Measurements from ENCODE around the gene CST9. TPM values are rescaled to one million over a fixed set of nuclear protein-coding genes. Genes with fewer than 3 reads are reported as not detected.

CST9 gene
- not detected for polyA plus RNA-seq (2012; ENCODE audit: low read depth, missing spikeins)

DNA sequence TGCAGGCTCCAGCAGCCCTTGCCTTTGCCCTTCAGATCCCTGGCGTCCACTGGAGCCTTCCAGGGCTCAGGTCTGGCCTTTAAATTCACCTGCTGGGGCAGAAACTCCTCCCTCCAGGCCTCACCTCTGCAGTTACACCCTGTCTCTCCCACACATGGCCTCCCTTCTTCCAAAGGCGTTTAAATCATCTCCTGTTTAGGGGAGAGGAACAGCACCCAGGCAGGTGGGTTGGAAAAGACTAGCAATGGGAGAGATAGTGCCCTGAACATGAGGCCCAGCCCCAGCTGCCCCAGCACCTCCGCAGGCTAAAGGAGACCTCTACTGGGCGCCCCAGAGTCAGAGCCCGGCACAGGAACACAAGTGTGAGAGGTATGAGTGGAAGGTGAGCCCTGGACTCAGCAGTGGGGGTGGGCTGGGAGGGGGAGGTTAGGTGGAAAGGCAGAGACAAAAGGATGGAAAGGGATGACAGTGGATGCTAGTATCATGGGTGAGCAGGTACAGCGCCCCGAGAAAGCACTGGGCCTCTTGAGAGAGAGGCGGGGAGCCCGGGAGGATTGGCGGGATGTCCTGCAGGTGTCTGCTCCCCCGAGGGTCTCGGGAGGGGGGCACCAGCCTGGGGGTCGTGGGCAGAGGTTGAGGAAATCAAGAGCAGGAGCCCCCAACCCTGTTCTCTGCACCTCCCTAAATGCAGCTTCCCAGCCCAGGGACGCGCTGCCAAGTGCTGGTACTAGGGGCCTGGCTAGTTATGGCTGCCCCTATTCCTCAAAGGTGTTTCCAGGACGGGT, at the start of gene CST9:
CST9 (minus strand) TSS at position 51 of the 785 bp plus-strand sequence. CDS start 53 bp downstream, outside the sequence.
- no peak for DNase-seq (ENCODE audit: insufficient read length, low spot score)
- no peak for TF ChIP-seq SPI1 (IDR thresholded peaks at IDR 0.05; ENCODE audit: low read depth, low read length)
- no peak for TF ChIP-seq POU2F2 (IDR thresholded peaks at IDR 0.05; ENCODE audit: low read depth, low read length)
- TF ChIP-seq TAF1 (IDR thresholded peaks at IDR 0.05; ENCODE audit: low read depth, low read length): no peak
- no peak for TF ChIP-seq PAX5 (IDR thresholded peaks at IDR 0.05; ENCODE audit: insufficient read depth, low read length, severe bottlenecking)
- no peak for TF ChIP-seq POLR2AphosphoS5 (IDR thresholded peaks at IDR 0.05; ENCODE audit: low read depth, low read length)
- no peak for TF ChIP-seq POLR2A (IDR thresholded peaks at IDR 0.05; ENCODE audit: low read depth, low read length)
- FAIRE-seq: no peak

DNA sequence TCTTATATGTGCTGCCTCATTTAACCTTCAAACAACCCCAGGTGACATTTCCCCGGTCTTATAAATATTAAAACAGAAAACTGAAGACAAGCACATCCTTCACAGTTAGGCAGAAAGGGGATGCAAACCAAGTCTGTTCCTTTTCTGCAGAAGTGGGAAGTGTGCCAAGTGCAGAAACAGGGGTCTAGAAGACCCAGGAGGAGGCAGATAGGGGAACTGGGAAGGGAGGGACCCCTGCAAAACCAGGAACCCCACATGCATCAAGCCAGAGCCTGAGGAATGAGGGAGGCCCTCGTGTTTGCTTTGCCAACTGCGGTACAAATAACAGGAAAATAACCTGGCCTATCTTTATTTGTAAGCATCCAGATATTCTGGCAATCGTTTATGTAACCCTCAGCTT, 49.0 kb upstream of the CST9 start:
- FAIRE-seq (no peak), DNase-seq (ENCODE audit: insufficient read length, low spot score) (no peak)
- no peak for TF ChIP-seq POU2F2 (IDR thresholded peaks at IDR 0.05; ENCODE audit: low read depth, low read length)
- no peak for TF ChIP-seq PAX5 (IDR thresholded peaks at IDR 0.05; ENCODE audit: insufficient read depth, low read length, severe bottlenecking)
- TF ChIP-seq POLR2A (IDR thresholded peaks at IDR 0.05; ENCODE audit: low read depth, low read length): no peak
- no peak for TF ChIP-seq SPI1 (IDR thresholded peaks at IDR 0.05; ENCODE audit: low read depth, low read length)
- TF ChIP-seq TAF1 (IDR thresholded peaks at IDR 0.05; ENCODE audit: low read depth, low read length): no peak
- no peak for TF ChIP-seq POLR2AphosphoS5 (IDR thresholded peaks at IDR 0.05; ENCODE audit: low read depth, low read length)

GRCh38 chr20:23654000-23654399, 48.3 kb upstream of the CST9 start:
- FAIRE-seq: peak; percentile 28
- TF ChIP-seq TAF1 (IDR thresholded peaks at IDR 0.05; ENCODE audit: low read depth, low read length) (no peak), PAX5 (IDR thresholded peaks at IDR 0.05; ENCODE audit: insufficient read depth, low read length, severe bottlenecking) (no peak), POLR2AphosphoS5 (IDR thresholded peaks at IDR 0.05; ENCODE audit: low read depth, low read length) (no peak), POU2F2 (IDR thresholded peaks at IDR 0.05; ENCODE audit: low read depth, low read length) (no peak), SPI1 (IDR thresholded peaks at IDR 0.05; ENCODE audit: low read depth, low read length) (no peak), POLR2A (IDR thresholded peaks at IDR 0.05; ENCODE audit: low read depth, low read length) (no peak)
- no peak for DNase-seq (ENCODE audit: insufficient read length, low spot score)

DNA sequence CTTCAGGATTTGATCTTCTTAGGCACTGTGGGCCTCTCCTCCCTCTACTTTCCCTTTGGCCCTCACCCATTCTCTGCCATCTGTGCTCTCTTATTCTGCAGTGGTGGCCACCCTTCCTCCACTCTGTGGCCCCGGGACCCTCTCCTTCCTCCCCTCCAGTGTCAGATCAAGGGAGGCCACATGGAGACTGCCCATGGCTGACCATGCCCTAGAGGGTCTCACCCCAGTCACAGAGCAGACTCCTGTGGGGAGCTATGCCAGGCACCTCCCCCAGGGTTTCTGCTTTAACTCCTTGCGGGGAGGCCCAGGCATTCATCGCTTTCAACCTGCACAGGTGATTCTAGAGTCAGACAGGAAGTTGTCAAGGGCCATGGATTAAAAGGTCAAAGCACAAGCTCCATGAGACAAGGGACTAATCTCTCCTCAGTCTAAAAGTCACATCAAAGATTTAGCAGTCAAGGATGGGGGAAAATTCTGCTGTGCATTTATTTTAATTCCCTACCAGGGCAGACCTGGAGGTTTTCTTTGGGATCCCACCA, 47.8 kb upstream of the CST9 start:
- FAIRE-seq: no peak
- TF ChIP-seq TAF1 (IDR thresholded peaks at IDR 0.05; ENCODE audit: low read depth, low read length): no peak
- no peak for TF ChIP-seq SPI1 (IDR thresholded peaks at IDR 0.05; ENCODE audit: low read depth, low read length)
- no peak for TF ChIP-seq POLR2A (IDR thresholded peaks at IDR 0.05; ENCODE audit: low read depth, low read length)
- TF ChIP-seq POU2F2 (IDR thresholded peaks at IDR 0.05; ENCODE audit: low read depth, low read length): no peak
- no peak for TF ChIP-seq POLR2AphosphoS5 (IDR thresholded peaks at IDR 0.05; ENCODE audit: low read depth, low read length)
- TF ChIP-seq PAX5 (IDR thresholded peaks at IDR 0.05; ENCODE audit: insufficient read depth, low read length, severe bottlenecking): no peak

DNA sequence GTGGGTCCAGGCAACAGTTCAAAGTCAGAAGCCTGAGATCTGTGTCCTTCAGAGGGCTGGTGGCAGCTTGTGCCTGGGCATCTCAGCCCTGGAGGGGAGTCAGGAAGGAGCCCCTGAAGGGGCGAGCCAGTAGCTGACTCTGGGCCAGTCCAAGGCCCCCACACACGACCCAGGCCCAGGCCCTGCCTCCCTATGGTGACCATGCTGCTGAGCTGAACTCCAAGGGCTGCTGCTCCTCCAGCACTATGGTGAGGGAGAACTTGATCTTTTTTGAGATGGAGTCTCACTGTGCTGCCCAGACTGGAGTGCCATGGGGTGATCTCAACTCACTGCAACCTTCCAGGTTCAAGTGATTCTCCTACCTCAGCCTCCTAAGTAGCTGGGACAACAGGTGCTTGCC, 47.2 kb upstream of the CST9 start:
- TF ChIP-seq SPI1 (IDR thresholded peaks at IDR 0.05; ENCODE audit: low read depth, low read length) (no peak), TAF1 (IDR thresholded peaks at IDR 0.05; ENCODE audit: low read depth, low read length) (no peak), PAX5 (IDR thresholded peaks at IDR 0.05; ENCODE audit: insufficient read depth, low read length, severe bottlenecking) (no peak), POLR2A (IDR thresholded peaks at IDR 0.05; ENCODE audit: low read depth, low read length) (no peak), POU2F2 (IDR thresholded peaks at IDR 0.05; ENCODE audit: low read depth, low read length) (no peak), POLR2AphosphoS5 (IDR thresholded peaks at IDR 0.05; ENCODE audit: low read depth, low read length) (no peak)
- FAIRE-seq (no peak), DNase-seq (ENCODE audit: insufficient read length, low spot score) (no peak)

More for the DNA sequence above, 47.8 kb upstream of the CST9 start:
- no peak for DNase-seq (ENCODE audit: insufficient read length, low spot score)

DNA sequence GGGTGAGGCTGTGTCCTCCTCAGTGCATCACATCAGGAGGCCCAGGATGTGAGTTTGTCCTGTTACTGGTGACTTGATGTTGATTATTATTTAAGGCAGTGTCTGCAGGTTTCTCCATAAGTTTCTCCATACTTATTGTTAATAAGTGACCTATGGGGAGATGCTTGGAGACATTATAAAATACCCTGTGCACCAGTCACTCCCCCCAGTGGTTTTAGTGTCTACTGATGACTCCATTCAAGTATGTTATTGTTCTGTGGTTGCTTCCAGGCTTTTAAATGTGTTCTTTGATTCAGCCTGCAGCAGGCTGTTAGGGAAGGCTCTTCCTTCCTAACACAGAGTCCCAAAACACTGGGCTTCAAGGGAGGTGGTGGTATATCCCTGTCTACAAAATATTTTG, 46.7 kb upstream of the CST9 start:
- no peak for FAIRE-seq
- no peak for DNase-seq (ENCODE audit: insufficient read length, low spot score)
- TF ChIP-seq POLR2A (IDR thresholded peaks at IDR 0.05; ENCODE audit: low read depth, low read length): no peak
- TF ChIP-seq SPI1 (IDR thresholded peaks at IDR 0.05; ENCODE audit: low read depth, low read length): no peak
- no peak for TF ChIP-seq PAX5 (IDR thresholded peaks at IDR 0.05; ENCODE audit: insufficient read depth, low read length, severe bottlenecking)
- no peak for TF ChIP-seq TAF1 (IDR thresholded peaks at IDR 0.05; ENCODE audit: low read depth, low read length)
- no peak for TF ChIP-seq POLR2AphosphoS5 (IDR thresholded peaks at IDR 0.05; ENCODE audit: low read depth, low read length)
- no peak for TF ChIP-seq POU2F2 (IDR thresholded peaks at IDR 0.05; ENCODE audit: low read depth, low read length)

- no peak for FAIRE-seq
- no peak for TF ChIP-seq SPI1 (IDR thresholded peaks at IDR 0.05; ENCODE audit: low read depth, low read length)
- no peak for TF ChIP-seq POU2F2 (IDR thresholded peaks at IDR 0.05; ENCODE audit: low read depth, low read length)
- no peak for DNase-seq (ENCODE audit: insufficient read length, low spot score)
Observed at GRCh38 chr20:23651117-23651516, 45.4 kb upstream of the CST9 start.

- DNase-seq (ENCODE audit: insufficient read length, low spot score): no peak
- TF ChIP-seq POLR2AphosphoS5 (IDR thresholded peaks at IDR 0.05; ENCODE audit: low read depth, low read length) (no peak), SPI1 (IDR thresholded peaks at IDR 0.05; ENCODE audit: low read depth, low read length) (no peak), POLR2A (IDR thresholded peaks at IDR 0.05; ENCODE audit: low read depth, low read length) (no peak), TAF1 (IDR thresholded peaks at IDR 0.05; ENCODE audit: low read depth, low read length) (no peak), POU2F2 (IDR thresholded peaks at IDR 0.05; ENCODE audit: low read depth, low read length) (no peak), PAX5 (IDR thresholded peaks at IDR 0.05; ENCODE audit: insufficient read depth, low read length, severe bottlenecking) (no peak)
- no peak for FAIRE-seq
Observed at GRCh38 chr20:23649830-23650417, 44.2 kb upstream of the CST9 start.

DNA sequence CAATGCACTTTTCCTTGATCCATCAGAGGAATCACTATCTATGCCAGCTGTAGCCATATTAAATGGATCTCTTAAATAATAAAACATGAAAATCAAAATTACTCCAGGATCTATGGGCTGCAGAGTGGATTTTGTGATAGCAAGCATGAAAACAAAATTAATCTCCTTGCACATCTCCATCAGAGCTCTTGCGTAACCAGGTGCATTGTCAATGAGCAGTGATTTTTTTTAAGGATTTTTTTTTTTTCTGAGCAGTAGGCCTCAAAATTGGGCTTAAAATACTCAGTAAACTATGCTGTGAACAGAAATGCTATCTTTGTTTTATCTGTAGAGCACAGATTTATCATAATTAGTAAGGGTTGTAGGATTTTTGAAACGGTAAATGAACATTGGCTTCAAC, 43.5 kb upstream of the CST9 start:
- DNase-seq (ENCODE audit: insufficient read length, low spot score): no peak
- no peak for FAIRE-seq
- TF ChIP-seq TAF1 (IDR thresholded peaks at IDR 0.05; ENCODE audit: low read depth, low read length) (no peak), SPI1 (IDR thresholded peaks at IDR 0.05; ENCODE audit: low read depth, low read length) (no peak), POLR2AphosphoS5 (IDR thresholded peaks at IDR 0.05; ENCODE audit: low read depth, low read length) (no peak), POU2F2 (IDR thresholded peaks at IDR 0.05; ENCODE audit: low read depth, low read length) (no peak), POLR2A (IDR thresholded peaks at IDR 0.05; ENCODE audit: low read depth, low read length) (no peak), PAX5 (IDR thresholded peaks at IDR 0.05; ENCODE audit: insufficient read depth, low read length, severe bottlenecking) (no peak)
